ENCODE data around the gene LGALS9.
"Not testable (repeated sequence)": the region's sequence is repeated elsewhere in the genome, so short reads cannot be mapped to it uniquely, and the experiment has no call there.

GRCh38 chr17:27636005-27636520 lies 5.1 kb downstream of the LGALS9 start:
- TF ChIP-seq, protein P1, sequence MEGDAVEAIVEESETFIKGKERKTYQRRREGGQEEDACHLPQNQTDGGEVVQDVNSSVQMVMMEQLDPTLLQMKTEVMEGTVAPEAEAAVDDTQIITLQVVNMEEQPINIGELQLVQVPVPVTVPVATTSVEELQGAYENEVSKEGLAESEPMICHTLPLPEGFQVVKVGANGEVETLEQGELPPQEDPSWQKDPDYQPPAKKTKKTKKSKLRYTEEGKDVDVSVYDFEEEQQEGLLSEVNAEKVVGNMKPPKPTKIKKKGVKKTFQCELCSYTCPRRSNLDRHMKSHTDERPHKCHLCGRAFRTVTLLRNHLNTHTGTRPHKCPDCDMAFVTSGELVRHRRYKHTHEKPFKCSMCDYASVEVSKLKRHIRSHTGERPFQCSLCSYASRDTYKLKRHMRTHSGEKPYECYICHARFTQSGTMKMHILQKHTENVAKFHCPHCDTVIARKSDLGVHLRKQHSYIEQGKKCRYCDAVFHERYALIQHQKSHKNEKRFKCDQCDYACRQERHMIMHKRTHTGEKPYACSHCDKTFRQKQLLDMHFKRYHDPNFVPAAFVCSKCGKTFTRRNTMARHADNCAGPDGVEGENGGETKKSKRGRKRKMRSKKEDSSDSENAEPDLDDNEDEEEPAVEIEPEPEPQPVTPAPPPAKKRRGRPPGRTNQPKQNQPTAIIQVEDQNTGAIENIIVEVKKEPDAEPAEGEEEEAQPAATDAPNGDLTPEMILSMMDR (IDR thresholded peaks at IDR 0.05) = not testable (repeated sequence)
- TF ChIP-seq POLR2A (IDR thresholded peaks at IDR 0.05) = not testable (repeated sequence)

Measured in body of pancreas (tissue), 4 donors.